ENCODE measurements around the gene SPEM2. TPM values are rescaled to one million over a fixed set of nuclear protein-coding genes. Genes with fewer than 3 reads are reported as not detected.

The SPEM2 gene
- total RNA-seq, 1 donor from 2014 or later, result not detected

DNA sequence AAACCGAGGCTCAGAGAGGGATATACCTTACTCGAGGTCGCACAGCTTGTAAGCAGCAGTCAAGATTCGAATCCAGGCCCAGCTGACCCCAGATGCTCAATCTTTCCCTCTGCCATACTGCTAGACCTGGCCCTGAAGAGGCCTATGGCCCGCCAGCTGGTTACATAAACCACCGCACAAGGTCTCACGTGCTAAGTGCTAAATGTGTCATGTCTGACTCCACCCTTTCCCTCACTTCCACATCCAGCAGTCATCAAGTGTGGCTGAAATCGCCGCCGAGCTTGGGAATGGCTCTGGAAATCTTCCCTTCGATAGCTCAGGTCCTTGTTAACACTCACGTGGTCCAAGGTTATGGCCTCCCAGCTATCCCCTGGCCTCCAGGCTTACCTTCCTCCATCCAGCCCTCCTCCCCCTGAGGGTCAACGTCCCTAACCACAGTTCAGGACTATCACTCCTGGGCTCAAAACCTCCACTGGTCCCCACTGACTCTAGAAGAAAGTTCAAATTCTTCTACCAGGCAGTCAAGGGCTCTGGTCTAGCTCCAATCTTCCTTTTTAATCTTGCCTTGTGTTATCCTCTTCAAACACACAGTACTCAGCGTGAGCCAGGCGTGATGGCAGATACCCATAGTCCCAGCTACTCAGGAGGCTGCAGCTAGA, 50.5 kb downstream of the SPEM2 start:
- Histone ChIP-seq H3K4me1 (peaks cover 10% of the 10 kb centered on the region), H3K4me2 (no peak overlapping the region), H2AFZ (replicated peaks) (no peak overlapping the region), H3K9me3 (ENCODE audit: low read depth) (no peaks in the 10 kb centered on the region), H3K79me2 (ENCODE audit: low read depth) (peaks cover 78% of the 10 kb centered on the region), H4K20me1 (ENCODE audit: low read depth) (peaks cover 29% of the 10 kb centered on the region), H3K27me3 (no peaks in the 10 kb centered on the region), H3K4me3 (no peak overlapping the region), H3K27ac (no peak overlapping the region), H3F3A (ENCODE audit: low read depth) (peaks cover 24% of the 10 kb centered on the region), H3K36me3 (no peaks in the 10 kb centered on the region), H3K9ac (no peak overlapping the region)
- Mint-ChIP-seq H3K4me1 (peaks cover 35% of the 10 kb centered on the region), H3K27ac (peak overlapping the region; percentile 73), H3K4me3 (peak overlapping the region; percentile 11), H3K36me3 (peaks cover 7% of the 10 kb centered on the region), H3K9me3 (no peaks in the 10 kb centered on the region), H3K27me3 (ENCODE audit: insufficient read depth, low read depth) (peaks cover 10% of the 10 kb centered on the region)
- no peak for TF ChIP-seq EZH2phosphoT487 (IDR thresholded peaks at IDR 0.05)
- TF ChIP-seq, protein P1, sequence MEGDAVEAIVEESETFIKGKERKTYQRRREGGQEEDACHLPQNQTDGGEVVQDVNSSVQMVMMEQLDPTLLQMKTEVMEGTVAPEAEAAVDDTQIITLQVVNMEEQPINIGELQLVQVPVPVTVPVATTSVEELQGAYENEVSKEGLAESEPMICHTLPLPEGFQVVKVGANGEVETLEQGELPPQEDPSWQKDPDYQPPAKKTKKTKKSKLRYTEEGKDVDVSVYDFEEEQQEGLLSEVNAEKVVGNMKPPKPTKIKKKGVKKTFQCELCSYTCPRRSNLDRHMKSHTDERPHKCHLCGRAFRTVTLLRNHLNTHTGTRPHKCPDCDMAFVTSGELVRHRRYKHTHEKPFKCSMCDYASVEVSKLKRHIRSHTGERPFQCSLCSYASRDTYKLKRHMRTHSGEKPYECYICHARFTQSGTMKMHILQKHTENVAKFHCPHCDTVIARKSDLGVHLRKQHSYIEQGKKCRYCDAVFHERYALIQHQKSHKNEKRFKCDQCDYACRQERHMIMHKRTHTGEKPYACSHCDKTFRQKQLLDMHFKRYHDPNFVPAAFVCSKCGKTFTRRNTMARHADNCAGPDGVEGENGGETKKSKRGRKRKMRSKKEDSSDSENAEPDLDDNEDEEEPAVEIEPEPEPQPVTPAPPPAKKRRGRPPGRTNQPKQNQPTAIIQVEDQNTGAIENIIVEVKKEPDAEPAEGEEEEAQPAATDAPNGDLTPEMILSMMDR (IDR thresholded peaks at IDR 0.05), result no peak
- no peak for TF ChIP-seq EZH2 (IDR thresholded peaks at IDR 0.05)
- DNase-seq (ENCODE audit: low spot score), result no peak

DNA sequence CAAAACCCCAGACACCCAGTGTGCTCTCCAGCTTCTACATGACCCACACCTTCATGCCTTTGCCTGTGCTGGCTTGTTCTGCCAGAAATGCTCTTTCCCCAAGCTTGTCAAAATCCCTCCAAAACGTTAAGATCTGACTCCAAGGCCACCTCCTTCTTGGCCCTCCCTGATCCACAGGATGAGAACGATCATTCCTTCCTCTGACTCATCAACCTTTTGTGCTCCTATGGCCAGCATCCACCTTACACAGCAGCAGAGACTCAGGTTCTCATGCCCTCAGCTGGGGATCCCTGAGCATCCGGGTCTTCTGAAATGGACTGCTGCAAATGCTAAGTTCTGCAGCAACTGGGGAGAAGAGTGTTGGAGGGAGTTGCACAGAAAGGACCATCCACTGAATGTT, 51.1 kb downstream of the SPEM2 start:
- H3K9me3 ChIP-seq (ENCODE audit: low read depth), result no peaks in the 10 kb centered on the region
- no peak for DNase-seq (ENCODE audit: low spot score)
- H3K27ac ChIP-seq, result no peak overlapping the region
- TF ChIP-seq EZH2 (IDR thresholded peaks at IDR 0.05), result no peak
- TF ChIP-seq, protein P1 (IDR thresholded peaks at IDR 0.05), result no peak
- no peak overlapping the region for H3K4me2 ChIP-seq
- H2AFZ ChIP-seq (replicated peaks), result no peak overlapping the region
- peaks cover 40% of the 10 kb centered on the region for H3K4me1 Mint-ChIP-seq
- H3K36me3 ChIP-seq, result no peaks in the 10 kb centered on the region
- H3K79me2 ChIP-seq (ENCODE audit: low read depth), result peaks cover 73% of the 10 kb centered on the region
- peaks cover 29% of the 10 kb centered on the region for H4K20me1 ChIP-seq (ENCODE audit: low read depth)
- peaks cover 7% of the 10 kb centered on the region for H3K36me3 Mint-ChIP-seq
- H3K27ac Mint-ChIP-seq, result peak overlapping the region; percentile 73
- no peak overlapping the region for H3K4me3 ChIP-seq
- H3K4me3 Mint-ChIP-seq, result peak overlapping the region; percentile 11
- H3K9me3 Mint-ChIP-seq, result no peaks in the 10 kb centered on the region
- H3K9ac ChIP-seq, result no peak overlapping the region
- H3K27me3 ChIP-seq, result no peaks in the 10 kb centered on the region
- peaks cover 10% of the 10 kb centered on the region for H3K27me3 Mint-ChIP-seq (ENCODE audit: insufficient read depth, low read depth)
- peaks cover 15% of the 10 kb centered on the region for H3K4me1 ChIP-seq
- H3F3A ChIP-seq (ENCODE audit: low read depth), result peaks cover 24% of the 10 kb centered on the region

DNA sequence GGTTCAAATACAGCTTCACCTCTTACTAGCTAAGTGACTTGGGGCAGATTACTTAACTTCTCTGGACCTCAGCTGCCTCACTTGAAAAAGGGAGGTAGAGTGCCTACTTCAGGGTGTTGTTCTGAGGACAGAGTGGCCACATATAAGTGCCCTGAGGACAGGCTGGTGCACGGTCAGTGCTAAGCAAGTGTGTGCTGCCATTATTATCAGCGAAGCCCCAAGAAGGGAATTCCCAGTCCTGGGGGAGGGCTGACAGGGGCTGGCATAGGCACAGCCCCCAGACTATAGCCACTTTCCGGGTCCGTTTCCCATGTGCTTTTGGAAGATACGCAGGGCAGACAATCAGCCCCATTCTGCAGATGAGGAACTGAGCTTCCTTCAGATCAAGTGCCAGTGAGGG, 51.5 kb downstream of the SPEM2 start:
- Histone ChIP-seq H3K9me3 (ENCODE audit: low read depth) (no peaks in the 10 kb centered on the region), H2AFZ (replicated peaks) (no peak overlapping the region), H3K4me3 (no peak overlapping the region), H3K9ac (no peak overlapping the region), H3K4me1 (peaks cover 15% of the 10 kb centered on the region), H3K27me3 (no peaks in the 10 kb centered on the region), H3F3A (ENCODE audit: low read depth) (peaks cover 24% of the 10 kb centered on the region), H3K79me2 (ENCODE audit: low read depth) (peaks cover 73% of the 10 kb centered on the region), H3K4me2 (no peak overlapping the region), H3K36me3 (no peaks in the 10 kb centered on the region), H3K27ac (no peak overlapping the region), H4K20me1 (ENCODE audit: low read depth) (peaks cover 26% of the 10 kb centered on the region)
- H3K27me3 Mint-ChIP-seq (ENCODE audit: insufficient read depth, low read depth), result peaks cover 10% of the 10 kb centered on the region
- H3K4me1 Mint-ChIP-seq, result peaks cover 44% of the 10 kb centered on the region
- peak overlapping the region; percentile 91 for H3K4me3 Mint-ChIP-seq
- no peaks in the 10 kb centered on the region for H3K9me3 Mint-ChIP-seq
- peaks cover 7% of the 10 kb centered on the region for H3K36me3 Mint-ChIP-seq
- TF ChIP-seq, protein P1 (IDR thresholded peaks at IDR 0.05), result no peak
- TF ChIP-seq EZH2phosphoT487 (IDR thresholded peaks at IDR 0.05) (no peak), EZH2 (IDR thresholded peaks at IDR 0.05) (no peak)
- H3K27ac Mint-ChIP-seq, result no peak overlapping the region
- DNase-seq (ENCODE audit: low spot score), result no peak

Other genes with a start within 250 kb of the SPEM2 start
- 3.1 and 4.4 TPM in 2 replicates for gene ASGR1, start 246.2 kb upstream of the SPEM2 start, total RNA-seq (ENCODE audit: low replicate concordance)
- 23.5 and 50.5 TPM in 2 replicates for gene DLG4, start 205.8 kb upstream of the SPEM2 start, total RNA-seq (ENCODE audit: low replicate concordance)
- 86.7 and 194 TPM in 2 replicates for gene ACADVL, start 205.7 kb upstream of the SPEM2 start, total RNA-seq (ENCODE audit: low replicate concordance)
- gene DVL2, start 191.1 kb upstream of the SPEM2 start, total RNA-seq (ENCODE audit: low replicate concordance), result 43.9 and 113 TPM in 2 replicates
- gene PHF23, start 186.2 kb upstream of the SPEM2 start, total RNA-seq (ENCODE audit: low replicate concordance), result 31.6 and 59.1 TPM in 2 replicates
- 225 and 276 TPM in 2 replicates for gene GABARAP, start 183.2 kb upstream of the SPEM2 start, total RNA-seq (ENCODE audit: low replicate concordance)
- 46.5 and 55.3 TPM in 2 replicates for gene CTDNEP1, start 173.9 kb upstream of the SPEM2 start, total RNA-seq (ENCODE audit: low replicate concordance)
- gene ELP5, start 173.4 kb upstream of the SPEM2 start, total RNA-seq (ENCODE audit: low replicate concordance), result 17.5 and 42.2 TPM in 2 replicates
- 0.32 and 1.3 TPM in 2 replicates for gene CLDN7, start 163.1 kb upstream of the SPEM2 start, total RNA-seq (ENCODE audit: low replicate concordance)
- gene SLC2A4, start 143.9 kb upstream of the SPEM2 start, total RNA-seq (ENCODE audit: low replicate concordance), result 1.7 and 7.3 TPM in 2 replicates
- 2.7 and 9.1 TPM in 2 replicates for gene YBX2, start 131.0 kb upstream of the SPEM2 start, total RNA-seq (ENCODE audit: low replicate concordance)
- 251 and 370 TPM in 2 replicates for gene EIF5A, start 118.0 kb upstream of the SPEM2 start, total RNA-seq (ENCODE audit: low replicate concordance)
- gene GPS2, start 110.3 kb upstream of the SPEM2 start, total RNA-seq (ENCODE audit: low replicate concordance), result 20.5 and 41.8 TPM in 2 replicates
- gene NEURL4, start 96.3 kb upstream of the SPEM2 start, total RNA-seq (ENCODE audit: low replicate concordance), result 5.1 and 26.3 TPM in 2 replicates
- gene ACAP1, start 89.1 kb upstream of the SPEM2 start, total RNA-seq (ENCODE audit: low replicate concordance), result 0.65 and 2.7 TPM in 2 replicates
- 2.7 and 8.2 TPM in 2 replicates for gene KCTD11, start 73.5 kb upstream of the SPEM2 start, total RNA-seq (ENCODE audit: low replicate concordance)
- gene TMEM95, start 70.5 kb upstream of the SPEM2 start, total RNA-seq (ENCODE audit: low replicate concordance), result not detected in 2 replicates
- gene TNK1, start 44.5 kb upstream of the SPEM2 start, total RNA-seq (ENCODE audit: low replicate concordance), result 1.8 and 4.0 TPM in 2 replicates
- 6.6 and 17.5 TPM in 2 replicates for gene PLSCR3, start 31.1 kb upstream of the SPEM2 start, total RNA-seq (ENCODE audit: low replicate concordance)
- 72.0 and 152 TPM in 2 replicates for gene TMEM256, start 21.5 kb upstream of the SPEM2 start, total RNA-seq (ENCODE audit: low replicate concordance)
- 13.9 and 36.5 TPM in 2 replicates for gene NLGN2, start 17.8 kb upstream of the SPEM2 start, total RNA-seq (ENCODE audit: low replicate concordance)
- not detected in 2 replicates for gene SPEM1, start 5.3 kb upstream of the SPEM2 start, total RNA-seq (ENCODE audit: low replicate concordance)
- gene SPEM3, start 3.2 kb downstream of the SPEM2 start, total RNA-seq (ENCODE audit: low replicate concordance), result not detected in 2 replicates
- 1.0 and 1.6 TPM in 2 replicates for gene TMEM102, start 9.8 kb downstream of the SPEM2 start, total RNA-seq (ENCODE audit: low replicate concordance)
- 7.6 and 14.9 TPM in 2 replicates for gene FGF11, start 13.9 kb downstream of the SPEM2 start, total RNA-seq (ENCODE audit: low replicate concordance)
- gene CHRNB1, start 19.4 kb downstream of the SPEM2 start, total RNA-seq (ENCODE audit: low replicate concordance), result 7.4 and 7.5 TPM in 2 replicates
- 5.4 and 15.5 TPM in 2 replicates for gene ZBTB4, start 54.0 kb downstream of the SPEM2 start, total RNA-seq (ENCODE audit: low replicate concordance)
- not detected in 2 replicates for gene SLC35G6, start 55.8 kb downstream of the SPEM2 start, total RNA-seq (ENCODE audit: low replicate concordance)
- 32.7 and 51.4 TPM in 2 replicates for gene POLR2A, start 58.8 kb downstream of the SPEM2 start, total RNA-seq (ENCODE audit: low replicate concordance)
- gene TNFSF12, start 123.4 kb downstream of the SPEM2 start, total RNA-seq (ENCODE audit: low replicate concordance), result 0.75 and 2.4 TPM in 2 replicates
- gene TNFSF13, start 133.1 kb downstream of the SPEM2 start, total RNA-seq (ENCODE audit: low replicate concordance), result 0.37 TPM in 1 of 2 replicates, not detected in the other
- 87.9 and 91.6 TPM in 2 replicates for gene SENP3, start 136.3 kb downstream of the SPEM2 start, total RNA-seq (ENCODE audit: low replicate concordance)
- gene CD68, start 154.0 kb downstream of the SPEM2 start, total RNA-seq (ENCODE audit: low replicate concordance), result 0.95 TPM in 1 of 2 replicates, not detected in the other
- 167 and 177 TPM in 2 replicates for gene MPDU1, start 158.2 kb downstream of the SPEM2 start, total RNA-seq (ENCODE audit: low replicate concordance)
- gene SOX15, start 164.5 kb downstream of the SPEM2 start, total RNA-seq (ENCODE audit: low replicate concordance), result 0.51 and 7.6 TPM in 2 replicates
- gene FXR2, start 189.3 kb downstream of the SPEM2 start, total RNA-seq (ENCODE audit: low replicate concordance), result 42.7 and 65.5 TPM in 2 replicates
- 34.6 and 56.6 TPM in 2 replicates for gene SAT2, start 202.2 kb downstream of the SPEM2 start, total RNA-seq (ENCODE audit: low replicate concordance)
- gene SHBG, start 204.5 kb downstream of the SPEM2 start, total RNA-seq (ENCODE audit: low replicate concordance), result 0.46 TPM in 1 of 2 replicates, not detected in the other
- 0.37 and 1.4 TPM in 2 replicates for gene ATP1B2, start 225.3 kb downstream of the SPEM2 start, total RNA-seq (ENCODE audit: low replicate concordance)

All from neural progenitor cell (in vitro differentiated cells).